SJCRH30 (cell line): Measurements from ENCODE around the gene TJAP1. TPM values are rescaled to one million over a fixed set of nuclear protein-coding genes. Genes with fewer than 3 reads are reported as not detected.
"Not testable (repeated sequence)": the region's sequence is repeated elsewhere in the genome, so short reads cannot be mapped to it uniquely, and the experiment has no call there.

ENCODE experiments used
- DNase-seq, 2 experiments: peaks; one replicate each; pipeline ENCODE4 v3.0.0-alpha.2; 2015 to 2020
- H3K27ac ChIP-seq: fragments of 250-450 bp; sonication (Bioruptor Pico); 2 replicates; pipeline ENCODE4 v1.5.1; 2020; ENCODE audit warnings: mild to moderate bottlenecking, moderate library complexity
- H3K27me3 ChIP-seq: fragments of 250-450 bp; sonication (Bioruptor Pico); 2 replicates; pipeline ENCODE4 v1.5.1; 2020; ENCODE audit warnings: mild to moderate bottlenecking, moderate library complexity
- H3K36me3 ChIP-seq: fragments of 250-450 bp; sonication (Bioruptor Pico); 2 replicates; pipeline ENCODE4 v1.5.1; 2020; ENCODE audit warnings: mild to moderate bottlenecking, moderate library complexity
- H3K4me1 ChIP-seq: fragments of 250-450 bp; sonication (Bioruptor Pico); 2 replicates; pipeline ENCODE4 v1.5.1; 2020; ENCODE audit warnings: mild to moderate bottlenecking, moderate library complexity
- H3K4me3 ChIP-seq: fragments of 250-450 bp; sonication (Bioruptor Pico); 2 replicates; pipeline ENCODE4 v1.5.1; 2020; ENCODE audit warnings: mild to moderate bottlenecking, moderate library complexity
- H3K9me3 ChIP-seq: fragments of 250-450 bp; sonication (Bioruptor Pico); replicated peaks from 2 replicates; pipeline ENCODE4 v1.5.1; 2020; ENCODE audit warnings: mild to moderate bottlenecking, moderate library complexity
- total RNA-seq: library from RNA; depleted of rRNA; stranded (reverse); fragments of >200 nt; shearing (Covaris generic); gene quantifications from 2 replicates; pipeline ENCODE4 v1.2.3, GENCODE V29; 2014

Gene TJAP1
- total RNA-seq, 1 experiment from 2014 or later: 38.8 TPM

- not testable (repeated sequence) for DNase-seq, H3K4me3 ChIP-seq, H3K27ac ChIP-seq, H3K27me3 ChIP-seq, H3K9me3 ChIP-seq
- Histone ChIP-seq H3K4me1 (peaks cover 22% of the 10 kb centered on the region), H3K36me3 (peaks cover 23% of the 10 kb centered on the region)
Measured at GRCh38 chr6:43498291-43498690, 20.9 kb downstream of the TJAP1 start.

- Histone ChIP-seq H3K4me3 (no peak overlapping the region), H3K36me3 (peaks cover 30% of the 10 kb centered on the region), H3K4me1 (peaks cover 13% of the 10 kb centered on the region), H3K27me3 (no peaks in the 10 kb centered on the region), H3K9me3 (no peaks in the 10 kb centered on the region), H3K27ac (no peak overlapping the region)
- DNase-seq: no peak
Measured at GRCh38 chr6:43499028-43499815, 21.9 kb downstream of the TJAP1 start.

- H3K9me3 ChIP-seq: no peaks in the 10 kb centered on the region
- DNase-seq: no peak
- no peaks in the 10 kb centered on the region for H3K27me3 ChIP-seq
- no peak overlapping the region for H3K27ac ChIP-seq
- no peak overlapping the region for H3K4me3 ChIP-seq
- peaks cover 18% of the 10 kb centered on the region for H3K4me1 ChIP-seq
- peaks cover 36% of the 10 kb centered on the region for H3K36me3 ChIP-seq
Measured at GRCh38 chr6:43500921-43501320, 23.6 kb downstream of the TJAP1 start.

DNA sequence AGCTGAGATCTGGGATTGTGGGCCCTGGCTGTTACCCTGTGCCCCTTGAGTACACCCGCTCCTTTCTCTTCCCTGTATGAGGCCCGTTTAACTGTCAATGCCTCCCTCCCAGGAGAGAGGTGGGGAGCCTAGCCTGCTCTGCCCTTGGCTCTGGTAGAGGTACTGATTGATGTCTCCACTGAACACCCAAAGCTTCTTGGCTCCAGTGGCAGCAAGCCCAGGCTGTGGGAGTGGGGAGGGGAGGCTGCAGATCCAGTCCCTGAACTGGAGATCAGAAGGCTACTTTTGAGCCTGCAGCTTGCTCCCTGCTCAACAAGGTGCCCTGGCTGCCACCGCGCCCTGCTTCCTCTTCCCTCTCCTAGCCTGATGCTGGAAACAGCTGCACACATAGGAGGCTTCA, 25.3 kb downstream of the TJAP1 start:
- no peak for DNase-seq
- H3K4me1 ChIP-seq: peaks cover 14% of the 10 kb centered on the region
- H3K9me3 ChIP-seq: no peaks in the 10 kb centered on the region
- no peak overlapping the region for H3K27ac ChIP-seq
- no peak overlapping the region for H3K4me3 ChIP-seq
- no peaks in the 10 kb centered on the region for H3K27me3 ChIP-seq
- peaks cover 39% of the 10 kb centered on the region for H3K36me3 ChIP-seq

DNA sequence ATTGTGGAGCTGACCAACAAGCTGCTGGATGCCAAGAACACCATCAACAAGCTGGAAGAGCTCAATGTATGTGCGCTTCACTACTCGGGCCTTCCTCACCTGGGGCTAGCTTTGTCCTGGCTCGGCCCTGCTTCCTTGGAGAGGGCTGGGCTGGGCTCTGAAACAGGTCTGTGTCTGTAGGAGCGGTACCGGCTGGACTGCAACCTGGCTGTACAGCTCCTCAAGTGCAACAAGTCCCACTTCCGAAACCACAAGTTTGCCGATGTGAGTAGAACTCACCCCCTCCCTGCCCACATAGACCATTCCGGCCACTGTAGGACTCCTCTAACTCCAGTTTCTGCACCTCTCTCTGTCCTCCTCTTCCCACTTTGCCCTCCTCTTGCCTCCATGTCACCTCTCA, 26.1 kb downstream of the TJAP1 start:
- no peak for DNase-seq
- Histone ChIP-seq H3K27ac (no peak overlapping the region), H3K36me3 (peaks cover 39% of the 10 kb centered on the region), H3K4me1 (peaks cover 12% of the 10 kb centered on the region), H3K27me3 (no peaks in the 10 kb centered on the region), H3K9me3 (no peaks in the 10 kb centered on the region), H3K4me3 (no peak overlapping the region)

- DNase-seq: no peak
Measured at GRCh38 chr6:43504756-43505593, 27.6 kb downstream of the TJAP1 start.

GRCh38 chr6:43505718-43506117, 28.3 kb downstream of the TJAP1 start:
- Histone ChIP-seq H3K27me3 (no peaks in the 10 kb centered on the region), H3K36me3 (peaks cover 27% of the 10 kb centered on the region), H3K27ac (peak overlapping the region; percentile 47)

More at GRCh38 chr6:43504756-43505593, 27.6 kb downstream of the TJAP1 start:
- H3K4me3 ChIP-seq: no peak overlapping the region
- H3K9me3 ChIP-seq: no peaks in the 10 kb centered on the region
- H3K27me3 ChIP-seq: no peaks in the 10 kb centered on the region
- H3K36me3 ChIP-seq: peaks cover 30% of the 10 kb centered on the region
- H3K4me1 ChIP-seq: peaks cover 12% of the 10 kb centered on the region
- H3K27ac ChIP-seq: no peak overlapping the region

DNA sequence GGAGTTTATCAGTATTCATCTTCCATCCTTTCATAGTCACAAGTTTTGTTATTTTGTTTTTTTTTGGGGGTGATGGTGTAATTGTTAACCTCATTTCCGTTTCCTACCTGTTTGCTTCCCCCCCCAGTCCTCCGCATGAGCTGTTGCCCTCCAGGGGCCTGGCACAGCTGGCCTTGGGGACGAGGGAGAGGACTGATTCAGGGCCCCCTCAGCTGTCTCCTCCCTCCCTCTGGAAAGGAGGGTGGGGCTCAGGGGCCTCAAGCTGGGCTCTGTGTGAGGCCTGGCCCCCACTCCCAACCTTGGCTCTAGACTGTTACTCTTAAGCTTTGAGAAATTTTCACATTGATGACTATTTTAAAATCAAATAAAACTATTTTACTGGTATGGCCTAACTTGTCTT, 28.8 kb downstream of the TJAP1 start:
- Histone ChIP-seq H3K4me1 (peaks cover 12% of the 10 kb centered on the region), H3K9me3 (no peaks in the 10 kb centered on the region), H3K27me3 (no peaks in the 10 kb centered on the region), H3K36me3 (peaks cover 25% of the 10 kb centered on the region), H3K4me3 (no peak overlapping the region), H3K27ac (peak overlapping the region; percentile 47)
- DNase-seq: peak; percentile 45 to 59

More at GRCh38 chr6:43505718-43506117, 28.3 kb downstream of the TJAP1 start:
- Histone ChIP-seq H3K4me1 (peaks cover 12% of the 10 kb centered on the region), H3K4me3 (no peak overlapping the region), H3K9me3 (no peaks in the 10 kb centered on the region)
- peak; percentile 24 to 38 for DNase-seq

- Histone ChIP-seq H3K27me3 (no peaks in the 10 kb centered on the region), H3K36me3 (peaks cover 22% of the 10 kb centered on the region; the same call in 1 of the 2 replicates)
- peak; percentile 72 to 92 for DNase-seq
Measured at GRCh38 chr6:43506667-43507471, 29.5 kb downstream of the TJAP1 start.

GRCh38 chr6:43508481-43509141, 31.2 kb downstream of the TJAP1 start:
- no peak for DNase-seq
- Histone ChIP-seq H3K9me3 (no peaks in the 10 kb centered on the region), H3K27ac (no peak overlapping the region), H3K36me3 (peaks cover 13% of the 10 kb centered on the region; the same call in 1 of the 2 replicates), H3K4me3 (no peak overlapping the region), H3K4me1 (peaks cover 12% of the 10 kb centered on the region), H3K27me3 (no peaks in the 10 kb centered on the region)

More at GRCh38 chr6:43506667-43507471, 29.5 kb downstream of the TJAP1 start:
- Histone ChIP-seq H3K27ac (peak overlapping the region; percentile 47; the same call in 1 of the 2 replicates), H3K4me1 (peaks cover 12% of the 10 kb centered on the region), H3K4me3 (no peak overlapping the region), H3K9me3 (no peaks in the 10 kb centered on the region)

DNA sequence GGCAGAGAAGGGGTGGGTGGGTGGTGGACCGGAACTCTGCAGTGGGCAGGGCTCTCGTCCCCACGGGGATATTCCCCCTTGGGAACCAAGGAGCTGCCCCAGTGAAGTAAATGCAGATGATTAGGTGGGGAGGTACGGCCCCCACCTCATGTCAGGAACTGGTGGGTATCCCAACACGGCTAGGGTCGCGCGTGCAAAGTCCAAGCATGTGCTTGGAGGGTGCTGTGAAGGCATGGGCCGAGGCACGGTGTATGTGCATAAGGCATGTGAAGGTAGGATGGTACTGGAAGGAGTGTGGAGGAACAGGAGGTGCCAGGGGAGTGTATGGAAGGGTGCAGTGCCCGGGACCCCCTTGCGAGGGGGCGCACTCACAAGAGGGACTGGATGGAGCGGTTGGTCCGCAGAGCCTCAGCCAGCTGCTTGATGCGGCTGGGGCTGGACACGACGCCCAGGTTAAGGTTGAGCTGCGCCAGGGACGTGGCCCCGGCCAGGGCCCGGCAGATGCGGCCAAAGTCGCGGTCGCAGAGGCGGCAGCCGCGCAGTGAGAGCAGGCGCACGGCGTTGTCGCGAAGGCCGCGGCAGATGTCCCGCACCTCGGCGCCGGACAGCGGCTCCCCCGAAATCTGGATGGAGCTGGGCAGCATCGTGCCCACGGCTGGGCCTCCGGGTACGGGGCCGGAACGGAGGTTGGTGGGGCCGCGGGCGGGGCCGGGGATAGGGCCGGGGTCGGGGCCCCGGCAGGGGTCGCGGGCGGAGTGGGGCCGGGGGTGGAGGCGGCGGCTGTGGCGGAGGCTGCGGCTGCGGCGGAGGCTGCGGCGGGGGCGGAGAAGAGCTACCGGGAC, 32.0 kb downstream of the TJAP1 start:
- Histone ChIP-seq H3K9me3 (no peaks in the 10 kb centered on the region), H3K27ac (no peak overlapping the region), H3K27me3 (no peaks in the 10 kb centered on the region), H3K4me3 (peak overlapping the region; percentile 55), H3K4me1 (peaks cover 12% of the 10 kb centered on the region), H3K36me3 (peaks cover 8% of the 10 kb centered on the region; the same call in 1 of the 2 replicates)
- DNase-seq: no peak

GRCh38 chr6:43509984-43510826, 32.8 kb downstream of the TJAP1 start, which contains the start of gene LRRC73:
TSS of gene LRRC73 (minus strand) at chr6:43510346. CDS start at chr6:43509785, 561 bp downstream.
- peak; percentile 79 to 83 for DNase-seq

More at GRCh38 chr6:43509984-43510826, 32.8 kb downstream of the TJAP1 start, which contains the start of gene LRRC73:
- Histone ChIP-seq H3K27ac (no peak within 1 kb of the TSS), H3K27me3 (no peaks in the 10 kb centered on the region), H3K4me3 (peak within 1 kb of the TSS; percentile 55), H3K36me3 (peaks cover 5% of the 10 kb centered on the region; the same call in 1 of the 2 replicates), H3K9me3 (no peaks in the 10 kb centered on the region), H3K4me1 (peaks cover 12% of the 10 kb centered on the region)
